GM18519 (cell line): Measurements from ENCODE around the gene PADI6.
"Not testable (repeated sequence)": the region's sequence is repeated elsewhere in the genome, so short reads cannot be mapped to it uniquely, and the experiment has no call there.

Source experiments
- ATAC-seq: cut with Tn5 transposase; IDR thresholded peaks from one replicate; pipeline ENCODE4 v1.9.1; 2021; ENCODE audit warnings: mild to moderate bottlenecking, moderate library complexity; ENCODE audit not compliant: unreplicated experiment, low FRiP score

PADI6 gene

GRCh38 chr1:17403081-17403480 is 31.1 kb downstream of the PADI6 start:
- ATAC-seq = no peak

GRCh38 chr1:17404034-17404684 is 32.2 kb downstream of the PADI6 start:
- ATAC-seq = no peak

GRCh38 chr1:17404820-17405219 is 32.8 kb downstream of the PADI6 start:
- no peak for ATAC-seq

GRCh38 chr1:17405898-17406759 is 34.1 kb downstream of the PADI6 start:
- ATAC-seq = no peak

GRCh38 chr1:17406760-17407475 is 34.9 kb downstream of the PADI6 start:
- not testable (repeated sequence) for ATAC-seq

GRCh38 chr1:17407786-17408514 is 36.0 kb downstream of the PADI6 start:
- not testable (repeated sequence) for ATAC-seq

- no peak for ATAC-seq
Measured at GRCh38 chr1:17409391-17409811, 37.4 kb downstream of the PADI6 start.

- no peak for ATAC-seq
Measured at GRCh38 chr1:17412093-17412870, 40.3 kb downstream of the PADI6 start.

GRCh38 chr1:17414022-17414421 is 42.0 kb downstream of the PADI6 start:
- ATAC-seq = no peak

- ATAC-seq = no peak
Measured at GRCh38 chr1:17416389-17416788, 44.4 kb downstream of the PADI6 start.

- ATAC-seq = no peak
Measured at GRCh38 chr1:17419626-17420328, 47.8 kb downstream of the PADI6 start.

GRCh38 chr1:17420391-17420918 is 48.5 kb downstream of the PADI6 start:
- no peak for ATAC-seq

GRCh38 chr1:17422461-17422860 is 50.5 kb downstream of the PADI6 start:
- ATAC-seq = no peak

GRCh38 chr1:17423781-17424245 is 51.8 kb downstream of the PADI6 start:
- ATAC-seq = no peak

GRCh38 chr1:17425806-17426600 is 54.0 kb downstream of the PADI6 start:
- ATAC-seq = no peak

GRCh38 chr1:17427696-17428660 is 56.0 kb downstream of the PADI6 start:
- no peak for ATAC-seq

- ATAC-seq = no peak
Measured at GRCh38 chr1:17429183-17429582, 57.2 kb downstream of the PADI6 start.
